Natural killer cell treated with Interleukin-12 subunit alpha and Interleukin-12 subunit beta and Interleukin-15 and Interleukin-18, amount 100 ng/mL, for 72 hours (primary cell): Measurements from ENCODE around the gene KCNG4. TPM values are rescaled to one million over a fixed set of nuclear protein-coding genes. Genes with fewer than 3 reads are reported as not detected.

Experiments
- ATAC-seq, 2 donors: fragments of 150-1000 bp; cut with Tn5 transposase in 1 of 2; sonication (Bioruptor Pico), chemical (Tn5 transposase) in 1 of 2; 2 replicates each; pipeline ENCODE4 v1.10.0; 2021
- DNase-seq: peaks from one replicate; pipeline ENCODE4 v3.0.0; 2022; ENCODE audit warnings: low spot score
- H3K27ac Mint-ChIP-seq, 2 donors: 1 replicate in 1 of 2; 2 replicates in 1 of 2; pipeline ENCODE4 v1.8.0; 2022; ENCODE audit warnings: mixed read lengths in 2 of 2, mild to moderate bottlenecking in 1 of 2, moderate library complexity in 1 of 2
- H3K27me3 Mint-ChIP-seq, 2 donors: 1 replicate in 1 of 2; 2 replicates in 1 of 2; pipeline ENCODE4 v1.8.0; 2022; ENCODE audit warnings: mixed read lengths in 2 of 2
- H3K36me3 Mint-ChIP-seq: one replicate; pipeline ENCODE4 v1.8.0; 2022; ENCODE audit warnings: mixed read lengths
- H3K4me1 Mint-ChIP-seq, 2 donors: 1 replicate in 1 of 2; 2 replicates in 1 of 2; pipeline ENCODE4 v1.8.0; 2022; ENCODE audit warnings: low read depth in 2 of 2, mixed read lengths in 2 of 2, mild to moderate bottlenecking in 1 of 2
- H3K4me3 Mint-ChIP-seq: one replicate; pipeline ENCODE4 v1.8.0; 2022; ENCODE audit warnings: mixed read lengths
- H3K9me3 Mint-ChIP-seq: 2 replicates; pipeline ENCODE4 v1.8.0; 2022; ENCODE audit warnings: mixed read lengths
- total RNA-seq, 2 donors: library from RNA; stranded (reverse); gene quantifications; one replicate each; pipeline ENCODE4 v1.2.3, GENCODE V29; 2022

The KCNG4 gene
- total RNA-seq, 2 donors from 2014 or later, result not detected

- H3K27me3 Mint-ChIP-seq, result no peaks in the 10 kb centered on the region
- no peaks in the 10 kb centered on the region for H3K9me3 Mint-ChIP-seq
- H3K36me3 Mint-ChIP-seq, result no peaks in the 10 kb centered on the region
- DNase-seq (peak; percentile 93), ATAC-seq (peak; percentile 98)
- H3K4me3 Mint-ChIP-seq, result peak within 1 kb of the TSS; percentile 94
- peaks cover 14% of the 10 kb centered on the region in 2 donors for H3K4me1 Mint-ChIP-seq
- peak within 1 kb of the TSS; percentile 83 to 94 for H3K27ac Mint-ChIP-seq
Measured at GRCh38 chr16:84186685-84187437, 53.0 kb downstream of the KCNG4 start, which contains the start of gene TAF1C. TSS of gene TAF1C (minus strand) at chr16:84187057. CDS start at chr16:84184988, 2,069 bp downstream.

- no peaks in the 10 kb centered on the region for H3K36me3 Mint-ChIP-seq
- no peak for ATAC-seq
- no peak for DNase-seq
- no peaks in the 10 kb centered on the region for H3K9me3 Mint-ChIP-seq
- H3K4me1 Mint-ChIP-seq, result peaks cover 14% of the 10 kb centered on the region in 2 donors
- peak overlapping the region; percentile 94 for H3K4me3 Mint-ChIP-seq
- H3K27me3 Mint-ChIP-seq, result no peaks in the 10 kb centered on the region
- no peak overlapping the region for H3K27ac Mint-ChIP-seq
Measured at GRCh38 chr16:84184775-84185174, 55.0 kb downstream of the KCNG4 start.

DNA sequence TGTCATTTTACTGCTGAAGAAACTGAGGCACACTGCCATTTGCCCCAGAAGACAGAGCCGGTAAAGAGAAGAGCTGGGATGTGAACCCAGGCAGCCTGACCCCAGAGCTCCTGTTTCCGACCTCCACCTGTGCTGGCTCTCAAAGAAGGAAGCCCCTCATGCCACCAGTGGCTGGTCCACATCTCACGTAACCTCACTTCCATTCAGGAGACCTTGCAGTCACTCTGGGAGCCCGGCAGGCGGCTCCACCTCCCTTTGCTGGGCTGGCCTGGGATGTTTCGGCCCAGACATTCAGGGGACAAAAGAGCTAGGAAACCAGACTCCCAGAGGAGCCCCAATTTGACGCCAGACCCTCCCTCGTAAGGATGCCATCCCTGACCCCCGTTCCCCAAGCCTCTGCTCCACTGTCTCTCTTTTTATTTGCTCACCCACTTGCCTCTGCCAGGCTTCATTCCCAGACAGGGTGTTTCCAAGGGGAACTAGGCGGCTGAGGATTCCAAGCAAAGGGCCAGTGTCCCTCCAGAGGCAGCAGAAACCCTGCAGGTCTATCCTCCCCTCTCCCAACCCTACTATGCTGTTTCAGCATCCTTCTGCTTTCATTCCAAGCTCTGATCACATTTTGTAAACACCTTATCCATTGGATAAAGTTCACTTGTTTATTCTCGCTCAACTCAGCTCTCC lies 55.8 kb downstream of the KCNG4 start:
- no peaks in the 10 kb centered on the region for H3K9me3 Mint-ChIP-seq
- H3K36me3 Mint-ChIP-seq, result no peaks in the 10 kb centered on the region
- no peaks in the 10 kb centered on the region for H3K27me3 Mint-ChIP-seq
- no peak for ATAC-seq
- H3K27ac Mint-ChIP-seq, result no peak overlapping the region
- H3K4me3 Mint-ChIP-seq, result no peak overlapping the region
- no peak for DNase-seq
- peaks cover 14% of the 10 kb centered on the region in 2 donors for H3K4me1 Mint-ChIP-seq

- Mint-ChIP-seq H3K27ac (no peak overlapping the region), H3K4me1 (peaks cover 14% of the 10 kb centered on the region in 2 donors)
Measured at GRCh38 chr16:84183572-84183875, 56.3 kb downstream of the KCNG4 start.

GRCh38 chr16:84182680-84183571 lies 56.9 kb downstream of the KCNG4 start:
- ATAC-seq (no peak), DNase-seq (no peak)
- Mint-ChIP-seq H3K4me1 (peaks cover 14% of the 10 kb centered on the region in 2 donors), H3K4me3 (no peak overlapping the region), H3K9me3 (no peaks in the 10 kb centered on the region), H3K36me3 (no peaks in the 10 kb centered on the region), H3K27me3 (no peaks in the 10 kb centered on the region), H3K27ac (no peak overlapping the region)

More at GRCh38 chr16:84183572-84183875, 56.3 kb downstream of the KCNG4 start:
- no peak for ATAC-seq
- Mint-ChIP-seq H3K36me3 (no peaks in the 10 kb centered on the region), H3K4me3 (no peak overlapping the region), H3K27me3 (no peaks in the 10 kb centered on the region), H3K9me3 (no peaks in the 10 kb centered on the region)
- no peak for DNase-seq

- Mint-ChIP-seq H3K27ac (no peak overlapping the region), H3K4me1 (peaks cover 14% of the 10 kb centered on the region in 2 donors), H3K4me3 (no peak overlapping the region), H3K36me3 (no peaks in the 10 kb centered on the region), H3K27me3 (no peaks in the 10 kb centered on the region), H3K9me3 (no peaks in the 10 kb centered on the region)
- ATAC-seq, result no peak
- DNase-seq, result no peak
Measured at GRCh38 chr16:84182104-84182503, 57.7 kb downstream of the KCNG4 start.

DNA sequence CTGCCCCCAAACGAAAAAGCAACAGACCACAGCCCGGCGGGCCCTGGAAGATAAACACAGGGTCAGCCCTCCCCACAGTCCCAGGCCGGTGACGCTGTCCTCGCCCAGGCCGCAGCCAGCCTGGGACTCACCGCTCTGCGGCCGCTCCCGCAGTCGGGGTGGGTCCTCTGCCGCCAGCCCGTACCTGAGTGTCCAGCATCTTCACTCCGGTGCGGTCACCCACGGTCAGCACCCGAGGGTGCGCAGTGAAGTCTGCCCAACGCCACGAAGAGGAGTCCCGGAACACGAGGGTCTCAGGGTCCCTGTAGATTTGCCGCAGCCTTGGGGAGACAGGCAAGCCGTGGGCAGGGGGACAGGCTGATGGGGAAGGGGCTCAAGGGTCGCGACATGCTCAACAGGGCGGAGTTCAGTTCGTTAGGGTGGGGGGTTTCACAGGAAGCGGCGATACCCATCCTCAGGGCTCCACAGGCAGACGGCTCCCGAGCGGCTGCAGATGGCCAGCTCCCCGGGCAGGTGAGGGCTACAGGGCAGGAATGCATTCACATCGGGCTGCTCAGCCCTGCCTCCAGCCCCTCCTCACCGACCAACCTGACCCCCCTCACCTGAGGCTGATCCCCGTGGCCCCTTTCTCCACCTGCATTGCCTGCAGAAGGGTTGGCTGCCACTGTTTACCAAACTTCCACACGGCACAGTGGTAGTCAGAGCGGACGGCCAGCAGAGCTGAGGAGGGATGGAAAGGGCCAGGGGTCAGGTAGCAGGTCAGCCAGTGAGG lies 58.5 kb downstream of the KCNG4 start:
- no peaks in the 10 kb centered on the region for H3K27me3 Mint-ChIP-seq

GRCh38 chr16:84180519-84181140 lies 59.2 kb downstream of the KCNG4 start:
- Mint-ChIP-seq H3K36me3 (no peaks in the 10 kb centered on the region), H3K27me3 (no peaks in the 10 kb centered on the region), H3K9me3 (no peaks in the 10 kb centered on the region), H3K27ac (no peak overlapping the region), H3K4me1 (peaks cover 14% of the 10 kb centered on the region in 2 donors), H3K4me3 (no peak overlapping the region)
- DNase-seq, result no peak
- ATAC-seq, result no peak

More for the DNA sequence above, 58.5 kb downstream of the KCNG4 start:
- Mint-ChIP-seq H3K4me3 (no peak overlapping the region), H3K4me1 (peaks cover 14% of the 10 kb centered on the region in 2 donors), H3K36me3 (no peaks in the 10 kb centered on the region), H3K27ac (no peak overlapping the region), H3K9me3 (no peaks in the 10 kb centered on the region)
- DNase-seq, result no peak
- no peak for ATAC-seq

DNA sequence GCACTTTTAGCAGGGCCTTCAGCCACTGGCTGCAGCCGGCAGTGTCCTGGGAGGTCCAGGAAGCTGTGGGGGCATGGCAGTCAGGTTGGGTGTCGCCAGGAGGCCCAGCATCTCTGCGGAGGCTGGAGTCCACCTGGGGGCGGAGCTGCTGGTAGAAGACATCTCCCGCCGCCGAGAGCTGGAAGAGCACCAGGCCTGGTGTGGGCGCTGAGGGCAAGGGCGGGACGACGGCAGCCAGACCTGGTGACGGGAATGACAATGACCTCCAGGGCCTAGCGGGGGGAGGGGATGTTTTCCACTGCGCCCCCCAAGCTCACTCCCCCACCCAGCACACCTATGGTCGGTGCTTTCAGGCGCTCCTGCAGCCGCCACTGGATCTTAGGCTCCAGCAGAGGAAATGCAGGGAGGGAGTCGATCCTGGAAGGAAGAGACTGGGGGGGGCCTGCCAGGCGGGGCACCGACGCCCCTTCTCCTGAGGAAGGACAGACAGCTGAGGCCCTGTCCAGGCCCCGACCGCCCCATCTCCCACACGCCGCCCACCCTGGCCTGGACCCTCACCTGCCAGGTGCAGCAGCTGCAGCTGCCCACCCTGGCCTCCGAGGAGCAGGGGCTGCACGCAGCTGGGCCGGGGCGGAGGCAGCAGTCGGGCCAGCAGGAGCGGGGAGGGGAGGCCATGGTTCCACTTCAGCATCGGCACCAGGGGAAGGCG lies 60.0 kb downstream of the KCNG4 start:
- Mint-ChIP-seq H3K27me3 (peaks cover 2 to 7% of the 10 kb centered on the region in 2 donors), H3K9me3 (no peaks in the 10 kb centered on the region), H3K36me3 (no peaks in the 10 kb centered on the region), H3K27ac (no peak overlapping the region), H3K4me3 (no peak overlapping the region), H3K4me1 (peaks cover 14 to 16% of the 10 kb centered on the region in 2 donors)
- ATAC-seq (no peak), DNase-seq (no peak)

- Mint-ChIP-seq H3K4me3 (no peak overlapping the region), H3K4me1 (peaks cover 7 to 8% of the 10 kb centered on the region in 2 donors), H3K36me3 (no peaks in the 10 kb centered on the region), H3K9me3 (no peaks in the 10 kb centered on the region), H3K27ac (no peak overlapping the region), H3K27me3 (peaks cover 2 to 14% of the 10 kb centered on the region in 2 donors)
- DNase-seq (no peak), ATAC-seq (no peak)
Measured at GRCh38 chr16:84178892-84179611, 60.8 kb downstream of the KCNG4 start.

DNA sequence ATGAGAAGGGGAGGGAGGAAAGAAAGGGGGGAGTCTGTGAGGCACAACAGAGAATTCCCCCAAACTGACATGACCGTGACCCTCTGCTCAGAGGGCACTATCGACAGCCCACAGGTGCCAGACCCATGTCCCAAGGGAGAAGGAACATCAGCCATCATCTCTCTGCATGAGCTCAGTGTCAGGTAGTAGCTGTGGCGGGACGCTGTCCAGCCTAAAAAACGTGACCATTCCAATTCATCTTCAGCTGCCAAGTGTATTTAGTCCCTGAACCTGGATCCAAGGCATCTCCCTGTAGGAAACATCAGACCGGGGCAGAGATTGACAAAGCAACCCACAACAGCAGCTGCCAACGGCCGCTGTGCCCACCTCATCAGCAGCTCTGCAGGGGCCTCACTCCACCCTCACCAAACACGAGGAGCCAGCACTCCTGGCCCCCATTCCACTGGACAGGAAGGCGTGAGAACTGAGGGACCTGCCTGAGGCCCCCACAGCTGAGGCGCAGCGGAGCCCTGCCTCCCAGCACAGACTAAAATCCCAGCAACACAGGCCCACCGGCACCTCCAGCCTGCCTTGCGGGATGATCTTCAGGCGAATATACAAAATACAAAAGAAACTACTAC lies 61.6 kb downstream of the KCNG4 start:
- peaks cover 2 to 14% of the 10 kb centered on the region in 2 donors for H3K27me3 Mint-ChIP-seq
- DNase-seq (no peak), ATAC-seq (no peak)
- no peak overlapping the region for H3K4me3 Mint-ChIP-seq
- no peaks in the 10 kb centered on the region for H3K9me3 Mint-ChIP-seq
- H3K4me1 Mint-ChIP-seq, result peaks cover 5 to 7% of the 10 kb centered on the region in 2 donors
- no peaks in the 10 kb centered on the region for H3K36me3 Mint-ChIP-seq
- no peak overlapping the region for H3K27ac Mint-ChIP-seq

DNA sequence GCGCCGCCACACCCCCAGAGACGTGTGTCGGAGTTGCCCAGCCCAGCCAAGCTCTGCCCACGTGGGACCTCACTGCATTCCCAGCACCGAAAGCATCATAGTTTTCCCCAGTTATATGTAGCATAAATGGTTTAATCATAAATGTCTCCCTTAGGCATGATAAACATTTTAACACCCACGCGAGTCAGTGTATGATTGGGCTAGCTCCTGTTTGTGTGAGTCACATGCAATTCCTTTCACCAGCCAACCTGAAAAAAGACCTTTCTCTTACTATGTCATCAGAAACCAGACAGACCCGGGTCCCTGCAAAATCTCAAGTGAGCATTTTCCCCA lies 62.1 kb downstream of the KCNG4 start:
- ATAC-seq (no peak), DNase-seq (no peak)
- Mint-ChIP-seq H3K9me3 (no peaks in the 10 kb centered on the region), H3K4me3 (no peak overlapping the region), H3K4me1 (peaks cover 5 to 7% of the 10 kb centered on the region in 2 donors), H3K27ac (no peak overlapping the region), H3K27me3 (peaks cover 2 to 14% of the 10 kb centered on the region in 2 donors), H3K36me3 (no peaks in the 10 kb centered on the region)
